Neural crest cell (in vitro differentiated cells): Measurements from ENCODE around the gene ASAP2. TPM values are rescaled to one million over a fixed set of nuclear protein-coding genes. Genes with fewer than 3 reads are reported as not detected.

Experiments
- DNase-seq: peaks from one replicate; pipeline ENCODE4 v3.0.0; 2021; ENCODE audit warnings: low read depth, mixed read lengths, low spot score
- H3K27ac Mint-ChIP-seq: one replicate; pipeline ENCODE4 v1.8.0; 2021; ENCODE audit warnings: mild to moderate bottlenecking, mixed read lengths; ENCODE audit not compliant: unreplicated experiment
- H3K27me3 Mint-ChIP-seq: 2 replicates; pipeline ENCODE4 v1.8.0; 2021; ENCODE audit warnings: low read depth, mild to moderate bottlenecking, mixed read lengths
- H3K36me3 Mint-ChIP-seq: 2 replicates; pipeline ENCODE4 v1.8.0; 2021; ENCODE audit warnings: low read depth, mild to moderate bottlenecking, mixed read lengths
- H3K4me1 Mint-ChIP-seq: 2 replicates; pipeline ENCODE4 v1.8.0; 2021; ENCODE audit warnings: mixed read lengths
- H3K4me3 Mint-ChIP-seq: one replicate; pipeline ENCODE4 v1.8.0; 2021; ENCODE audit warnings: mild to moderate bottlenecking, mixed read lengths
- H3K9me3 Mint-ChIP-seq: 2 replicates; pipeline ENCODE4 v1.8.0; 2021; ENCODE audit warnings: mixed read lengths
- total RNA-seq: library from RNA; stranded (reverse); gene quantifications from 2 replicates; pipeline ENCODE4 v1.2.1, GENCODE V29; 2021
- TF ChIP-seq, protein P1 (sequence below): fragments of 200-600 bp; sonication (generic); conservative IDR thresholded peaks from 2 replicates; pipeline ENCODE4 v1.5.0; 2021; ENCODE audit warnings: antibody characterized with exemption, mild to moderate bottlenecking

ASAP2 gene
- total RNA-seq, 1 donor from 2014 or later: 48.6 TPM

DNA sequence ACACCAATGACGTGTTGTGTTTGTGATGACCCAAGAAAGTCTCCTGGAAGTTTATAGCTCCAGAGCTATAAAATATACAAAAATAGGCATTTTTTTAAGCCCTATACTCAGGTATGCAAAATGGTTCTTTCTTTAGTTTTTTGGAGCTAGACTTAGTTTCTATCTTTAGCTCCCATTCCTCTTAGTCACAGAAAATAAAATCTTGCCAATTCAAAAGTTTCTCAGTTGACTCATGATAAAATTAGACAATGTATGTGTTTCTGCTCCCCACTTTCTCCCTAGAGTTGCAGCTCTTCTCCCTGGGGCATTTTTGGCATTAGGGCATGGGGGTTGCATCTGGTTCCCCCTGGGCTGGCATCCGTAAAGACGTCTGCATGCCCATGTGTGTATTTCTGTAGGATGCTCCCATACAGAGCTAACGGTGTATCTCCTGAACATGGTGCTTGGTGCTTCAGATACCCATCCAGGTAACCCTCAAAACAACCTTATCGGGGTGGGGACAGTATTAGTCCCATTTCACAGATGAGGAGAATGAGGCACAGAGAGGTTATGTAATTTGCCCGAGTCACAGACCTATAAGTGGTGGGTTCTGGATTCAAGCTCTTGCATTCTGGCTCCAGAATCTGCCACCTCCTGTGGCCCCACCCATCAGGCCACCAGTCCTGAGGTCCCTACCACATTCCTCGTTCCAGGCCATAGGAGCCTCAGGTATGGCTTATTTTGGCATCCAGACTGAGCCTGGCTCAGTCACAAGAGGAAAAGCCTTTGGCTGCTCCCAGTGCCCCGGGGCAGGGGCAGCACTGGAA is 43.1 kb upstream of the ASAP2 start:
- Mint-ChIP-seq H3K27ac (no peak overlapping the region), H3K36me3 (no peaks in the 10 kb centered on the region), H3K9me3 (no peaks in the 10 kb centered on the region), H3K27me3 (no peaks in the 10 kb centered on the region), H3K4me3 (no peak overlapping the region), H3K4me1 (peaks cover 23% of the 10 kb centered on the region)
- TF ChIP-seq, protein P1, sequence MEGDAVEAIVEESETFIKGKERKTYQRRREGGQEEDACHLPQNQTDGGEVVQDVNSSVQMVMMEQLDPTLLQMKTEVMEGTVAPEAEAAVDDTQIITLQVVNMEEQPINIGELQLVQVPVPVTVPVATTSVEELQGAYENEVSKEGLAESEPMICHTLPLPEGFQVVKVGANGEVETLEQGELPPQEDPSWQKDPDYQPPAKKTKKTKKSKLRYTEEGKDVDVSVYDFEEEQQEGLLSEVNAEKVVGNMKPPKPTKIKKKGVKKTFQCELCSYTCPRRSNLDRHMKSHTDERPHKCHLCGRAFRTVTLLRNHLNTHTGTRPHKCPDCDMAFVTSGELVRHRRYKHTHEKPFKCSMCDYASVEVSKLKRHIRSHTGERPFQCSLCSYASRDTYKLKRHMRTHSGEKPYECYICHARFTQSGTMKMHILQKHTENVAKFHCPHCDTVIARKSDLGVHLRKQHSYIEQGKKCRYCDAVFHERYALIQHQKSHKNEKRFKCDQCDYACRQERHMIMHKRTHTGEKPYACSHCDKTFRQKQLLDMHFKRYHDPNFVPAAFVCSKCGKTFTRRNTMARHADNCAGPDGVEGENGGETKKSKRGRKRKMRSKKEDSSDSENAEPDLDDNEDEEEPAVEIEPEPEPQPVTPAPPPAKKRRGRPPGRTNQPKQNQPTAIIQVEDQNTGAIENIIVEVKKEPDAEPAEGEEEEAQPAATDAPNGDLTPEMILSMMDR: no peak
- DNase-seq: no peak

DNA sequence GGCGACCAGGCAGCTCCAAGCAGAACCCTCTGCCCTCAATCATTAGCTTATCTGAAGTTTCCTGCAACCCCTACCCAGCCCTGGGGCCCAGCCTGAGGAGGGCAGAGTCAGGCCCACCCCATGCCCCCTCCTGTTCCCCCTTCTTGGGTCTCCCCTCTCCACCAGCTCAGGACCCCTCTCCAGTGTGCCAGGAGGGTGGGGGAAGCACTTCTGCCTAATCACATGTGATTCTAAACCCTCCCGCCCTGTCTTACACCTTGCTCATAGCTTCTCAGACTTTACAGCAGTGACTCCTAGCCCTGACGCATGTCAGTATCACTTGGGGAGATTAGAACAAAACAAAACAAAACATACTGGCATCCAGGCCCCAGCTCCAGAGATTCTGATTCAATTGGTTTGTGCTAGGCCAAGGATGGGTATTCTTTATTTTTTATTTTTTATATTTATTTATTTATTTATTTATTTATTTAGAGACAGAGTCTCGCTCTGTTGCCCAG is 42.5 kb upstream of the ASAP2 start:
- DNase-seq: no peak
- Mint-ChIP-seq H3K27ac (no peak overlapping the region), H3K27me3 (no peaks in the 10 kb centered on the region), H3K36me3 (no peaks in the 10 kb centered on the region), H3K4me1 (peaks cover 29% of the 10 kb centered on the region), H3K4me3 (no peak overlapping the region), H3K9me3 (no peaks in the 10 kb centered on the region)
- TF ChIP-seq, protein P1: no peak

DNA sequence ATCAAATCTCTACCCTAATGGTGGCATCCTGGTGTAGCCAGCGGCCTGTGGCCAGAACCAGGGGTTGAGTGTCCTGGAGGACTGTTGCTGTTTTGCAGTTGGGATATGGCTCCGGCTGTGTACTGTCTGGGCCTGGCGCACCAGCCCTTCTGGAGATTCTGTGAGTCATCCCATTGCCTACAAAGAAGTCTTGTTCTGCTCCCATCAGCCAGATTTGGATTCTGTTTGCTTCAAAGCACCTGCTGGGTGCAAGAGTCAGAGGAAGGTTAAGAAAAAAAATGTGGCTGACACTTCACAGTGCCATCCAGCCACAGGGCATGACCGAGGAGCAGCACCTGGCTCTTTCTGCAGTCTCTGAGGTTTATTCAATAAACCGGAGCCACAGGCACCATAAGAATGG is 41.0 kb upstream of the ASAP2 start:
- Mint-ChIP-seq H3K36me3 (no peaks in the 10 kb centered on the region), H3K9me3 (no peaks in the 10 kb centered on the region), H3K27me3 (no peaks in the 10 kb centered on the region), H3K4me3 (no peak overlapping the region), H3K4me1 (peaks cover 29% of the 10 kb centered on the region), H3K27ac (peak overlapping the region; percentile 35)
- TF ChIP-seq, protein P1: no peak
- DNase-seq: no peak

DNA sequence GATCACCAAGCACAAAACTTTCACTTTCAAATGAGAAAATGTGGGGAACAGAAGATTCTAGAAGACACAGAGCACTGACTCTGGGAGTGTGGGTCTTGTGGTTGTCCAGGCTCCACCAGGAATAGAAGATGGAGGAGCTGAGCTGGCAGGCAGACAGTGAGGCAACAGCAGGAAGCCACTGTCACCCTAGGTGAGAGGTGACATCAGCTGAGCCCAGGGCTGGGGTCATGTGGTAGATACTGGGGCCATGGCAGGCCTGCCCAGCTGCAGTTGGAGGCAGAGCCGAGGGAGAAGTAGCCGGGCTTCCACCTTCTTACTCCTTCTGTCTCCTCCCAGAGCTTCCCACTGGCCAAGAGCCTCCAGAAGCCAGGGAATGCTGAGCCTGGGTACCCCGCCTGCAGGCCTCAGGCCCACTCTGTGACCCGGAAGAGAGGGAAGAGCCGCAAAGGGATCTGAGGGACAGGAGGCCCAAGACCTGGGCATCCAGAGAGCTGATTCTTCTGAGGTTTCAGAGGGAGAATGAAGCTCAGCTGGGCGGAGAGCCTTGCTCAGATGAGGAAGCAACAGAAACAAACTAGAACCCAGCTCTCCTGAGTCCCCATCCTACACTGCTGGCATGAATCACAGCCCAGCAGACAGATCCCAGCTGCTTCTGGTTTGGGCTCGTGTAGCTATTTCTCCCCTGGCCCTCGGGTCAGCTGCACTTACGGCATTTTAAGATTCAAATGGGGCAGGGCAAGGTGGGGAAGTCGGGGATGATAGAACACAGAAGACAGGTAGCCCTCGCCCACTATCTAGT is 39.8 kb upstream of the ASAP2 start:
- Mint-ChIP-seq H3K4me1 (peaks cover 29% of the 10 kb centered on the region), H3K4me3 (no peak overlapping the region), H3K9me3 (no peaks in the 10 kb centered on the region), H3K27ac (peak overlapping the region; percentile 62), H3K27me3 (no peaks in the 10 kb centered on the region), H3K36me3 (no peaks in the 10 kb centered on the region)
- TF ChIP-seq, protein P1: no peak
- no peak for DNase-seq

DNA sequence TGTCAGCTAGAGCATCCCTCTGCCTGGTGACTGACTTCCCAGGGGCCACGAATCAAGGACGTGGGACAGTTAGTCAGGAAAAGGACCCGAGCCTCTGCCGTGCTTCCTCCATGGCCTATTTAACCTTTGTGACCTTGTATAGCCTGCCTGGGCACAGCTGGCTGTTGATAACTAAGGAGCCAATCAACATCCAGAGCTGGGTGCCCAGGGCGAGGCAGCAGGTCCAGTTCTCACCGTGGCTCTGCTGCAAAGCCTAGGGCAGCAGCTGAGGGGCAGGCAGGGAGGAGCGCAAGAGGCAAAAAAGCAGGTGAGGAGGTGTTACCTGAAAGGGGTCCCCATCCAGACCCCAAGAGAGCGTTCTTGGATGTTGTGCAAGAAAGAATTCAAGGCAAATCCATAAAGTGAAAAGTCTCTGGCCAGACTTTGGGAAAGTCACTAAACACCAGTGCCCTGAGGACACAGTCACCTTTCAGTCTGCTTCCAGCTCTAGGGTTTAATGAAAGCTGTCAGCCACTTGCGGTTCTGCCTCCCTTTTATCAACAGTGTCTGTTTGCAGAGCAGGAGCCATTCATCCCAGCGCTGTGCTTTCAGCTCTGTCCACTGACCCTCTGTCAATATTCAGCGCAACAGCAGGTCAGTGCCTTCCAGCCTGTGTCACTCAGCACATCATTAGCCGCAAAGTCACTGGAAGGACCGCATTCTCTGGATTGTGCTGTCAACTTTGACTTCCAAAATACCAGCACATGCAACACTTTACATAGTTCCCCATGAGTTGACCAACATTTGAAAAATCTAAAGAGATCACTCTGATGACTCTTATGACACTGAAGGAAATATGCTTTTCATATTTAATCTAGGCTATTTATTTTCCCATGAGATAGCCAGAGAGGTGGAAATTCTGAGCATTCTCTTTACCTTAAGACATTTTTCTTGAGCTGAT is 38.6 kb upstream of the ASAP2 start:
- H3K9me3 Mint-ChIP-seq: no peaks in the 10 kb centered on the region
- H3K4me1 Mint-ChIP-seq: peaks cover 29% of the 10 kb centered on the region
- no peaks in the 10 kb centered on the region for H3K27me3 Mint-ChIP-seq
- no peak for DNase-seq
- TF ChIP-seq, protein P1: no peak
- H3K36me3 Mint-ChIP-seq: no peaks in the 10 kb centered on the region
- no peak overlapping the region for H3K4me3 Mint-ChIP-seq
- no peak overlapping the region for H3K27ac Mint-ChIP-seq
